B cell (primary cell): Measurements from ENCODE around the gene MICALL2. TPM values are rescaled to one million over a fixed set of nuclear protein-coding genes. Genes with fewer than 3 reads are reported as not detected.

Experiments
- ATAC-seq: fragments of 200-7000 bp; cut with Tn5 transposase; one replicate; pipeline ENCODE4 v1.10.0; 2021; ENCODE audit warnings: low read depth, mild to moderate bottlenecking, moderate number of reproducible peaks, moderate library complexity
- CTCF ChIA-PET: fragments of 350-600 bp; sonication (Branson Sonifier 250); formaldehyde crosslinking; loops from one replicate; lab custom pipeline; 2021; ENCODE audit warnings: antibody characterized with exemption, inconsistent platforms; lab: Charles Lee
- POLR2A ChIA-PET: fragments of 350-600 bp; sonication (Branson Sonifier 250); formaldehyde crosslinking; loops from one replicate; lab custom pipeline; 2021; ENCODE audit warnings: antibody characterized with exemption; lab: Charles Lee
- DNase-seq: peaks from one replicate; pipeline ENCODE4 v3.0.0; 2013
- H2AFZ ChIP-seq: 2 replicates; pipeline ENCODE4 v1.6.1; 2012; ENCODE audit warnings: mild to moderate bottlenecking, low read depth, low read length; ENCODE audit not compliant: insufficient read depth, poor library complexity, severe bottlenecking
- H3K27ac ChIP-seq, 2 donors: 1 replicate in 1 of 2; 2 replicates in 1 of 2; pipeline ENCODE4 v1.5.1; 2012 to 2013; ENCODE audit warnings: low read length in 2 of 2, mild to moderate bottlenecking in 2 of 2, moderate library complexity in 1 of 2
- H3K27me3 ChIP-seq, 4 experiments: fragments of 200-600 bp in 1 of 4; sonication (generic) in 1 of 4; replicated peaks in 1 of 4; 1 replicate in 2 of 4; 2 replicates in 2 of 4; pipeline versions ENCODE4 v1.6.1 to v1.7.0; 2013 to 2016; ENCODE audit warnings: low read length in 3 of 4, mild to moderate bottlenecking in 2 of 4, mixed read lengths in 1 of 4, moderate library complexity in 1 of 4; ENCODE audit not compliant: insufficient read depth in 4 of 4, control insufficient read depth in 3 of 4; ENCODE audit errors: control extremely low read depth in 1 of 4
- H3K36me3 ChIP-seq, 2 experiments: replicated peaks in 1 of 2; 1 replicate in 1 of 2; 2 replicates in 1 of 2; pipeline versions ENCODE4 v1.6.1 to v1.7.1; 2013; ENCODE audit warnings: low read length in 1 of 2; ENCODE audit not compliant: insufficient read depth in 2 of 2, control insufficient read depth in 1 of 2; ENCODE audit errors: control extremely low read depth in 1 of 2, extremely low read depth in 1 of 2
- H3K4me1 ChIP-seq, 2 donors: fragments of 200-600 bp in 1 of 2; sonication (generic) in 1 of 2; 1 replicate in 1 of 2; 2 replicates in 1 of 2; pipeline versions ENCODE4 v1.5.1 to v1.6.1; 2013 to 2017; ENCODE audit warnings: low read length in 2 of 2; ENCODE audit not compliant: control insufficient read depth in 2 of 2, insufficient read depth in 2 of 2
- H3K4me2 ChIP-seq: replicated peaks from 2 replicates; pipeline ENCODE3; 2012; ENCODE audit warnings: mild to moderate bottlenecking, low read depth, low read length; ENCODE audit not compliant: poor library complexity, severe bottlenecking
- H3K4me3 ChIP-seq, 5 experiments: fragments of 200-600 bp in 1 of 5; sonication (generic) in 1 of 5; 1 replicate in 3 of 5; 2 replicates in 2 of 5; pipeline versions ENCODE4 v1.5.1 to v1.7.0; 2011 to 2016; ENCODE audit warnings: low read length in 4 of 5, mild to moderate bottlenecking in 4 of 5, low read depth in 2 of 5, control low read depth in 1 of 5, moderate library complexity in 1 of 5; ENCODE audit not compliant: insufficient read depth in 1 of 5; ENCODE audit errors: control extremely low read depth in 1 of 5, extremely low read depth in 1 of 5
- H3K79me2 ChIP-seq: fragments of 200-600 bp; sonication (generic); one replicate; pipeline ENCODE4 v1.6.0; 2016; ENCODE audit warnings: low read length; ENCODE audit not compliant: control insufficient read depth, insufficient read depth
- H3K9ac ChIP-seq: fragments of 200-600 bp; sonication (generic); 2 replicates; pipeline ENCODE4 v1.6.1; 2017; ENCODE audit warnings: mild to moderate bottlenecking, low read length, moderate library complexity
- H3K9me3 ChIP-seq, 3 donors: one replicate each; pipeline versions ENCODE4 v1.6.1 to v1.7.1; 2013; ENCODE audit warnings: low read length in 2 of 3; ENCODE audit not compliant: control insufficient read depth in 2 of 3, insufficient read depth in 1 of 3; ENCODE audit errors: control extremely low read depth in 1 of 3
- H4K20me1 ChIP-seq: 2 replicates; pipeline ENCODE4 v1.6.0; 2012; ENCODE audit warnings: mild to moderate bottlenecking, low read length; ENCODE audit not compliant: insufficient read depth, control insufficient read depth, poor library complexity, severe bottlenecking
- H3K27ac Mint-ChIP-seq: one replicate; pipeline ENCODE4 v1.8.0; 2021; ENCODE audit warnings: mixed read lengths
- H3K27me3 Mint-ChIP-seq: one replicate; pipeline ENCODE4 v1.8.0; 2021; ENCODE audit warnings: mixed read lengths
- H3K4me1 Mint-ChIP-seq: one replicate; pipeline ENCODE4 v1.8.0; 2021; ENCODE audit warnings: mixed read lengths
- H3K4me3 Mint-ChIP-seq: one replicate; pipeline ENCODE4 v1.8.0; 2021; ENCODE audit warnings: mixed read lengths
- H3K9me3 Mint-ChIP-seq: one replicate; pipeline ENCODE4 v1.8.0; 2022; ENCODE audit warnings: mixed read lengths; ENCODE audit not compliant: insufficient read depth
- CTCF ChIP-seq: fragments of 200-600 bp; IDR thresholded peaks from one replicate; pipeline ENCODE4 v1.8.0; 2022; ENCODE audit warnings: antibody characterized with exemption, mild to moderate bottlenecking
- EZH2 ChIP-seq: IDR thresholded peaks from 2 replicates; pipeline ENCODE4 v1.6.1; 2012; ENCODE audit warnings: borderline replicate concordance, low read depth, mild to moderate bottlenecking, moderate library complexity, low read length; ENCODE audit not compliant: insufficient read depth, poor library complexity, severe bottlenecking
- WGBS: methylation state at CpG from one replicate; pipeline ENCODE4 v1.1.5; 2013; ENCODE audit warnings: missing lambda C conversion rate; ENCODE audit not compliant: insufficient coverage; 5-methylcytosine and 5-hydroxymethylcytosine counted together
- intact Hi-C: fragments of 100-400 bp; cut with micrococcal nuclease; formaldehyde crosslinking; loops from one replicate; pipeline ENCODE4 v1.10.0; 2022
- polyA plus RNA-seq: library from polyadenylated mRNA; depleted of rRNA; stranded (reverse); fragments of >200 nt; gene quantifications from 2 replicates; pipeline ENCODE4 v1.2.3, GENCODE V29; 2012
- total RNA-seq, 2 donors: library from RNA; stranded (reverse); fragments of 120-200 nt in 1 of 2; gene quantifications; 1 replicate in 1 of 2; 2 replicates in 1 of 2; pipeline versions ENCODE4 v1.2.3 to v1.2.4, GENCODE V29; 2013 to 2022

Gene MICALL2
- total and polyA plus RNA-seq, 2 donors (not counting 1 experiment from before 2014, with no cell fraction given): 0.85 to 0.94 TPM

GRCh38 chr7:1495564-1496242, 36.4 kb upstream of the MICALL2 start:
- CTCF ChIA-PET: no interaction called here
- POLR2A ChIA-PET: no interaction called here

More at GRCh38 chr7:1495564-1496242, 36.4 kb upstream of the MICALL2 start:
- no peaks in the 10 kb centered on the region for H3K4me1 ChIP-seq
- H3K36me3 ChIP-seq: peaks cover 0 to 49% of the 10 kb centered on the region in 2 experiments
- peaks cover 4% of the 10 kb centered on the region for H3K79me2 ChIP-seq
- H3K27ac Mint-ChIP-seq: no peak overlapping the region
- no peak overlapping the region for H3K9ac ChIP-seq
- no peak overlapping the region for H3K27ac ChIP-seq
- intact Hi-C loops: no loop called here
- peaks cover 3% of the 10 kb centered on the region for H3K4me1 Mint-ChIP-seq
- H3K27me3 Mint-ChIP-seq: no peaks in the 10 kb centered on the region
- DNase-seq (no peak), ATAC-seq (no peak)
- peaks cover 18% of the 10 kb centered on the region for H4K20me1 ChIP-seq
- no peak overlapping the region for H3K4me3 Mint-ChIP-seq
- no peak overlapping the region for H3K4me2 ChIP-seq
- no peaks in the 10 kb centered on the region for H3K9me3 Mint-ChIP-seq
- no peaks in the 10 kb centered on the region for H3K9me3 ChIP-seq
- H3K4me3 ChIP-seq: no peak overlapping the region
- H2AFZ ChIP-seq: no peak overlapping the region
- no peaks in the 10 kb centered on the region for H3K27me3 ChIP-seq
- WGBS: 95% methylated on average over 33 of the region's 34 CpGs
- TF ChIP-seq CTCF (no peak), EZH2 (no peak)
